ENCODE results near the gene VAV1.

VAV1 gene

DNA sequence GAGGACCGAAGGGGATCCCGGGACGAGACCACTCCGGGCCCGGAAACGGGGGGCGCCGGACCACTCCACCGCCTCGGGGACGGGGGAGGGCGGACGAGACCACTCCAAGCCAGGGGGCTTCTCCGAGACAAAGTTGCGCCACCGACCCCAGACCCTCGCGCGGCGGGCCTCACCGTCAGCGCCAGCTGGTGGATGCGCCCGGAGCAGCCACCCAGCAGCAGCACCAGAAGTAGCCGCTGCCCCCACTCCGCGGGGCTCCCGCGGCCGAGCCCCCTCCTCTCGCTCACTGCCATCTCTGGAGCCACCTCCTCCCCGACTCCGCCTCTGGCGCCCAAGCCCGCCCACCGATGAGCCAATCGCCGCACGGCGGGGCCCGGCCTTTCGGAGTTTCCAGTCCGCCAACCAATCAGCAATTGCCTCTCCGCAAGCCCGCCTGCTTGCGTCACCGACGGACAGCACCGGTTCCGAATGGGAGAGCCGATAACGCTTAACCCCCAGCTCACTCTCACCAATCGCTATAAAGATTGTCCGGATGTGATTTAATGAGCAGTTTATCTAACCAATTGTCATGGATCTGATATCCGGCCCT, 35.1 kb upstream of the VAV1 start, which contains the start of gene GPR108:
Gene GPR108, minus strand, starts transcription at position 297 of the 589 bp plus-strand sequence. Its CDS starts 4 bp downstream, at position 293.
- Histone ChIP-seq H3K4me3 (ENCODE audit: low read depth, low read length) (peak within 1 kb of the TSS; percentile 64), H3K9me3 (ENCODE audit: control insufficient read depth, insufficient read depth, low read depth, low read length) (no peaks in the 10 kb centered on the region), H3K4me1 (ENCODE audit: control insufficient read depth, insufficient read depth, low read length) (peaks cover 11% of the 10 kb centered on the region), H3K36me3 (ENCODE audit: control insufficient read depth in 2 of 2, insufficient read depth in 1 of 2, low read length in 2 of 2) (peaks cover 0 to 20% of the 10 kb centered on the region in 2 experiments; a peak in 2 of 3 replicates), H3K27ac (ENCODE audit: extremely low read depth, low read depth, low read length) (peak within 1 kb of the TSS; percentile 78)
- ChIA-PET CTCF (interaction anchor here (0.9 to 4.8 kb wide), 11 partner anchors 13 to 220 kb away, joined by 3 to 49 read pairs (median 5); partner anchors contain the start of gene VAV1), POLR2A (interaction anchor here (0.5 to 1.6 kb wide), 6 partner anchors 24 to 365 kb away, joined by 3 to 5 read pairs (median 4); partner anchors contain the start of genes ALKBH7, KHSRP, SH2D3A and TNFSF9)
- peak; percentile 88; the same call in 1 of the 2 replicates for TF ChIP-seq ZNF391 (tag by site-specific recombination; IDR thresholded peaks at IDR 0.05; ENCODE audit: borderline replicate concordance, low read depth)
- TF ChIP-seq, protein P1, sequence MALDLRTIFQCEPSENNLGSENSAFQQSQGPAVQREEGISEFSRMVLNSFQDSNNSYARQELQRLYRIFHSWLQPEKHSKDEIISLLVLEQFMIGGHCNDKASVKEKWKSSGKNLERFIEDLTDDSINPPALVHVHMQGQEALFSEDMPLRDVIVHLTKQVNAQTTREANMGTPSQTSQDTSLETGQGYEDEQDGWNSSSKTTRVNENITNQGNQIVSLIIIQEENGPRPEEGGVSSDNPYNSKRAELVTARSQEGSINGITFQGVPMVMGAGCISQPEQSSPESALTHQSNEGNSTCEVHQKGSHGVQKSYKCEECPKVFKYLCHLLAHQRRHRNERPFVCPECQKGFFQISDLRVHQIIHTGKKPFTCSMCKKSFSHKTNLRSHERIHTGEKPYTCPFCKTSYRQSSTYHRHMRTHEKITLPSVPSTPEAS (tag by site-specific recombination; IDR thresholded peaks at IDR 0.05) = no peak
- no peak for TF ChIP-seq MYNN (tag by site-specific recombination; IDR thresholded peaks at IDR 0.05; ENCODE audit: borderline replicate concordance)
- TF ChIP-seq ZNF211 (tag by site-specific recombination; IDR thresholded peaks at IDR 0.05; ENCODE audit: low read depth) = no peak
- peak; percentile 95 for TF ChIP-seq ZNF639 (tag by site-specific recombination; IDR thresholded peaks at IDR 0.05)
- TF ChIP-seq, protein P2, sequence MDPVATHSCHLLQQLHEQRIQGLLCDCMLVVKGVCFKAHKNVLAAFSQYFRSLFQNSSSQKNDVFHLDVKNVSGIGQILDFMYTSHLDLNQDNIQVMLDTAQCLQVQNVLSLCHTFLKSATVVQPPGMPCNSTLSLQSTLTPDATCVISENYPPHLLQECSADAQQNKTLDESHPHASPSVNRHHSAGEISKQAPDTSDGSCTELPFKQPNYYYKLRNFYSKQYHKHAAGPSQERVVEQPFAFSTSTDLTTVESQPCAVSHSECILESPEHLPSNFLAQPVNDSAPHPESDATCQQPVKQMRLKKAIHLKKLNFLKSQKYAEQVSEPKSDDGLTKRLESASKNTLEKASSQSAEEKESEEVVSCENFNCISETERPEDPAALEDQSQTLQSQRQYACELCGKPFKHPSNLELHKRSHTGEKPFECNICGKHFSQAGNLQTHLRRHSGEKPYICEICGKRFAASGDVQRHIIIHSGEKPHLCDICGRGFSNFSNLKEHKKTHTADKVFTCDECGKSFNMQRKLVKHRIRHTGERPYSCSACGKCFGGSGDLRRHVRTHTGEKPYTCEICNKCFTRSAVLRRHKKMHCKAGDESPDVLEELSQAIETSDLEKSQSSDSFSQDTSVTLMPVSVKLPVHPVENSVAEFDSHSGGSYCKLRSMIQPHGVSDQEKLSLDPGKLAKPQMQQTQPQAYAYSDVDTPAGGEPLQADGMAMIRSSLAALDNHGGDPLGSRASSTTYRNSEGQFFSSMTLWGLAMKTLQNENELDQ (tag by site-specific recombination; IDR thresholded peaks at IDR 0.05; ENCODE audit: low read depth) = no peak
- TF ChIP-seq ZNF302 (tag by site-specific recombination; IDR thresholded peaks at IDR 0.05; ENCODE audit: low read depth) = no peak
- TF ChIP-seq ZNF146 (tag by site-specific recombination; IDR thresholded peaks at IDR 0.05) = peak; percentile 45; the same call in 1 of the 2 replicates
- TF ChIP-seq KLF17 (tag by site-specific recombination; IDR thresholded peaks at IDR 0.05) = peak; percentile 97
- peak; percentile 63; the same call in 1 of the 2 replicates for TF ChIP-seq ZNF148 (tag by site-specific recombination; IDR thresholded peaks at IDR 0.05; ENCODE audit: borderline replicate concordance)
- TF ChIP-seq ZNF558 (tag by site-specific recombination; IDR thresholded peaks at IDR 0.05) = no peak
- no peak for TF ChIP-seq WT1 (tag by site-specific recombination; IDR thresholded peaks at IDR 0.05)
- TF ChIP-seq GFI1B (tag by site-specific recombination; IDR thresholded peaks at IDR 0.05) = no peak
- TF ChIP-seq ZNF184 (tag by site-specific recombination; IDR thresholded peaks at IDR 0.05) = no peak
- TF ChIP-seq, protein P3, sequence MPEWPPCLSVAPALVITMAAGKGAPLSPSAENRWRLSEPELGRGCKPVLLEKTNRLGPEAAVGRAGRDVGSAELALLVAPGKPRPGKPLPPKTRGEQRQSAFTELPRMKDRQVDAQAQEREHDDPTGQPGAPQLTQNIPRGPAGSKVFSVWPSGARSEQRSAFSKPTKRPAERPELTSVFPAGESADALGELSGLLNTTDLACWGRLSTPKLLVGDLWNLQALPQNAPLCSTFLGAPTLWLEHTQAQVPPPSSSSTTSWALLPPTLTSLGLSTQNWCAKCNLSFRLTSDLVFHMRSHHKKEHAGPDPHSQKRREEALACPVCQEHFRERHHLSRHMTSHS (tag by site-specific recombination; IDR thresholded peaks at IDR 0.05) = no peak
- peak; percentile 78 for TF ChIP-seq YY1 (tag by site-specific recombination; IDR thresholded peaks at IDR 0.05)
- no peak for TF ChIP-seq ZNF521 (tag by site-specific recombination; IDR thresholded peaks at IDR 0.05)
- TF ChIP-seq ZNF76 (tag by site-specific recombination; IDR thresholded peaks at IDR 0.05; ENCODE audit: borderline replicate concordance, low read depth) = peak; percentile 63
- TF ChIP-seq ZNF623 (tag by site-specific recombination; IDR thresholded peaks at IDR 0.05) = 0 out of 2 replicates have a peak, but pooled peaks have one; percentile 22
- TF ChIP-seq ZNF626 (tag by site-specific recombination; IDR thresholded peaks at IDR 0.05) = no peak
- no peak for TF ChIP-seq ZNF132 (tag by site-specific recombination; IDR thresholded peaks at IDR 0.05; ENCODE audit: borderline replicate concordance)
- no peak for TF ChIP-seq RBAK (tag by site-specific recombination; IDR thresholded peaks at IDR 0.05)
- TF ChIP-seq ZNF544 (tag by site-specific recombination; IDR thresholded peaks at IDR 0.05) = no peak
- TF ChIP-seq, protein P4, sequence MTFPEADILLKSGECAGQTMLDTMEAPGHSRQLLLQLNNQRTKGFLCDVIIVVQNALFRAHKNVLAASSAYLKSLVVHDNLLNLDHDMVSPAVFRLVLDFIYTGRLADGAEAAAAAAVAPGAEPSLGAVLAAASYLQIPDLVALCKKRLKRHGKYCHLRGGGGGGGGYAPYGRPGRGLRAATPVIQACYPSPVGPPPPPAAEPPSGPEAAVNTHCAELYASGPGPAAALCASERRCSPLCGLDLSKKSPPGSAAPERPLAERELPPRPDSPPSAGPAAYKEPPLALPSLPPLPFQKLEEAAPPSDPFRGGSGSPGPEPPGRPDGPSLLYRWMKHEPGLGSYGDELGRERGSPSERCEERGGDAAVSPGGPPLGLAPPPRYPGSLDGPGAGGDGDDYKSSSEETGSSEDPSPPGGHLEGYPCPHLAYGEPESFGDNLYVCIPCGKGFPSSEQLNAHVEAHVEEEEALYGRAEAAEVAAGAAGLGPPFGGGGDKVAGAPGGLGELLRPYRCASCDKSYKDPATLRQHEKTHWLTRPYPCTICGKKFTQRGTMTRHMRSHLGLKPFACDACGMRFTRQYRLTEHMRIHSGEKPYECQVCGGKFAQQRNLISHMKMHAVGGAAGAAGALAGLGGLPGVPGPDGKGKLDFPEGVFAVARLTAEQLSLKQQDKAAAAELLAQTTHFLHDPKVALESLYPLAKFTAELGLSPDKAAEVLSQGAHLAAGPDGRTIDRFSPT (tag by site-specific recombination; IDR thresholded peaks at IDR 0.05) = no peak

Data from HEK293 (cell line).